Measurements from ENCODE around the gene TM4SF20.

GRCh38 chr2:227407591-227408151 lies 28.6 kb upstream of the TM4SF20 start:
- TF ChIP-seq CTCF (IDR thresholded peaks at IDR 0.05; ENCODE audit: poor library complexity, severe bottlenecking), result no peak
- TF ChIP-seq EP300 (conservative IDR thresholded peaks at IDR 0.05; ENCODE audit: poor library complexity, severe bottlenecking), result no peak
- TF ChIP-seq EZH2 (IDR thresholded peaks at IDR 0.05; ENCODE audit: borderline replicate concordance, insufficient read depth, low read length, poor library complexity, severe bottlenecking), result no peak
- TF ChIP-seq POLR2AphosphoS5 (IDR thresholded peaks at IDR 0.05), result no peak
